ENCODE results near the gene SMARCAD1. TPM values are rescaled to one million over a fixed set of nuclear protein-coding genes. Genes with fewer than 3 reads are reported as not detected.

The SMARCAD1 gene
- total and polyA plus RNA-seq, 2 experiments from 2014 or later: 23.8 to 86.2 TPM

GRCh38 chr4:94165256-94165655, 42.4 kb upstream of the SMARCAD1 start (continued):
- TF ChIP-seq ZNF462 (CRISPR knock-in tag; IDR thresholded peaks at IDR 0.05): no peak
- no peak for TF ChIP-seq EZH2 (IDR thresholded peaks at IDR 0.05; ENCODE audit: low read depth, unreplicated experiment)

- H3K27ac Mint-ChIP-seq: no peak overlapping the region
Observed at GRCh38 chr4:94168321-94168720, 39.3 kb upstream of the SMARCAD1 start.

More at GRCh38 chr4:94168321-94168720, 39.3 kb upstream of the SMARCAD1 start:
- TF ChIP-seq CTCF (conservative IDR thresholded peaks at IDR 0.05; ENCODE audit: low read depth in 2 of 2): no peak
- TF ChIP-seq CREB1 (CRISPR knock-in tag; IDR thresholded peaks at IDR 0.05; ENCODE audit: low read depth): no peak
- TF ChIP-seq ETS1 (IDR thresholded peaks at IDR 0.05): no peak
- no peak for TF ChIP-seq NANOG (IDR thresholded peaks at IDR 0.05; ENCODE audit: borderline replicate concordance)
- TF ChIP-seq STAT1 (IDR thresholded peaks at IDR 0.05; ENCODE audit: unreplicated experiment): no peak
- TF ChIP-seq POLR2AphosphoS5 (IDR thresholded peaks at IDR 0.05; ENCODE audit: low read depth): no peak
- TF ChIP-seq EZH2 (IDR thresholded peaks at IDR 0.05; ENCODE audit: low read depth, unreplicated experiment): no peak
- no peak for TF ChIP-seq ZNF331 (CRISPR knock-in tag; IDR thresholded peaks at IDR 0.05; ENCODE audit: low read depth)
- TF ChIP-seq JUNB (IDR thresholded peaks at IDR 0.05; ENCODE audit: unreplicated experiment): no peak
- TF ChIP-seq ZNF114 (CRISPR knock-in tag; IDR thresholded peaks at IDR 0.05): no peak
- H3K4me3 Mint-ChIP-seq: no peak overlapping the region
- Histone ChIP-seq H3F3A (replicated peaks; ENCODE audit: low read depth) (no peaks in the 10 kb centered on the region), H3K79me2 (replicated peaks; ENCODE audit: insufficient read depth) (no peaks in the 10 kb centered on the region), H4K20me1 (replicated peaks; ENCODE audit: insufficient read depth) (no peaks in the 10 kb centered on the region), H2AFZ (no peak overlapping the region), H3K4me1 (ENCODE audit: insufficient read depth) (peaks cover 33% of the 10 kb centered on the region), H3K27me3 (ENCODE audit: insufficient read depth) (no peaks in the 10 kb centered on the region), H3K4me3 (no peak overlapping the region), H3K27ac (ENCODE audit: low read depth) (0 out of 2 replicates have a peak overlapping the region, but pooled peaks have one; percentile 15), H3K36me3 (ENCODE audit: insufficient read depth) (no peaks in the 10 kb centered on the region), H3K4me2 (no peak overlapping the region), H3K9me2 (ENCODE audit: insufficient read depth) (0 out of 2 replicates have a peak, but pooled peaks cover 4% of the 10 kb centered on the region)
- ATAC-seq (no peak), DNase-seq (ENCODE audit: low spot score) (no peak)
- H3K27me3 Mint-ChIP-seq (ENCODE audit: insufficient read depth, low read depth, poor library complexity): peaks cover 5% of the 10 kb centered on the region
- H3K9me3 Mint-ChIP-seq: peaks cover 15% of the 10 kb centered on the region
- peaks cover 28% of the 10 kb centered on the region for H3K4me1 Mint-ChIP-seq
- H3K36me3 Mint-ChIP-seq (ENCODE audit: low read depth): peaks cover 4% of the 10 kb centered on the region; the same call in 2 of the 3 replicates

All from GM23338 (cell line).